ENCODE measurements around the gene DENND2A. TPM values are rescaled to one million over a fixed set of nuclear protein-coding genes. Genes with fewer than 3 reads are reported as not detected.

DENND2A gene, protein sequence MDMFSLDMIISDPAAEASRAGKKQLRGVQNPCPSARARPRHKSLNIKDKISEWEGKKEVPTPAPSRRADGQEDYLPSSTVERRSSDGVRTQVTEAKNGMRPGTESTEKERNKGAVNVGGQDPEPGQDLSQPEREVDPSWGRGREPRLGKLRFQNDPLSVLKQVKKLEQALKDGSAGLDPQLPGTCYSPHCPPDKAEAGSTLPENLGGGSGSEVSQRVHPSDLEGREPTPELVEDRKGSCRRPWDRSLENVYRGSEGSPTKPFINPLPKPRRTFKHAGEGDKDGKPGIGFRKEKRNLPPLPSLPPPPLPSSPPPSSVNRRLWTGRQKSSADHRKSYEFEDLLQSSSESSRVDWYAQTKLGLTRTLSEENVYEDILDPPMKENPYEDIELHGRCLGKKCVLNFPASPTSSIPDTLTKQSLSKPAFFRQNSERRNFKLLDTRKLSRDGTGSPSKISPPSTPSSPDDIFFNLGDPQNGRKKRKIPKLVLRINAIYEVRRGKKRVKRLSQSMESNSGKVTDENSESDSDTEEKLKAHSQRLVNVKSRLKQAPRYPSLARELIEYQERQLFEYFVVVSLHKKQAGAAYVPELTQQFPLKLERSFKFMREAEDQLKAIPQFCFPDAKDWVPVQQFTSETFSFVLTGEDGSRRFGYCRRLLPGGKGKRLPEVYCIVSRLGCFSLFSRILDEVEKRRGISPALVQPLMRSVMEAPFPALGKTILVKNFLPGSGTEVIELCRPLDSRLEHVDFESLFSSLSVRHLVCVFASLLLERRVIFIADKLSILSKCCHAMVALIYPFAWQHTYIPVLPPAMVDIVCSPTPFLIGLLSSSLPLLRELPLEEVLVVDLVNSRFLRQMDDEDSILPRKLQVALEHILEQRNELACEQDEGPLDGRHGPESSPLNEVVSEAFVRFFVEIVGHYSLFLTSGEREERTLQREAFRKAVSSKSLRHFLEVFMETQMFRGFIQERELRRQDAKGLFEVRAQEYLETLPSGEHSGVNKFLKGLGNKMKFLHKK
- total RNA-seq (not detected), polyA plus RNA-seq (not detected)

DNA sequence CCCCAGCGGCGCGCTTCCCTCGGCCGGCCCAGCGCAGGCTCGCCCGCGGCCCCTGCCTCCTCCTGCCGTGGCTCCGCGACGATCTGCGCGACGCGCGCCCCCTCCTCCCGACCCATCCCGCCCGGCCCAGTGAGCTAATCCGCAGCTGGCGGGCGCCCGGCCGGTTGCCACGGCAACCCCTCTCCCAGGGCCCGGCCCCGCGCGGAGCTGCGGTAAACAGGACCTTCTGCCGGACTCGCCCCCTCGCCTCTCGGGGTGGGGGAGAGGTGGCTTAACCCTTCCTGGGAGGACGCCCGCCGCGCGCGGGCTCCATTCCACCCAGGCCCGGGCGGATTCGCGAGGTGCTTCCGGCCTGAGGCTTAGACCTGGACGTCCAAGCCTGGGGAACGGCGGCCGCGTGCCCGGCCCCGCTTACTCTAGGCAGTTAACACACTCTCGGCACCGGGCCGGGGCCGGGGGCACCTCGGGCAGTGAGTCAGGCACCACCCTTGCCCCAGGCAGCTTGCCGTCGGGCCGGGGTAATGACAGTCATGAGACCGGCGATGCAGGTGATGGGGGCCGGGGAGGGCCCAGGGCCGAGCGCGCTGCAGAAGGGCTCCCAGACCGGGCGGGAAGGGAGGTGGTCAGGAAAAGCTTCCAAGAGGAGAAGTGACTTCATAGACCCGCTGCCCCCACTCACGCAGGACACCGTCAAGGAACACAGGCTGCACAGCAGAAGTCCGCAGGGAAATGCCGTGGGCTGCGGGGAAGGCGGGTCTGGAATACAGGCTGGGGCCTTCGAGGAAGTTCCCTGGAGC, at the start of gene DENND2A:
Gene DENND2A (minus strand): TSS at position 87 of the 797 bp plus-strand sequence. CDS start 38,416 bp downstream, outside the sequence.
- CTCF ChIA-PET, result interaction anchor here (1.9 kb wide), 1 partner anchor 8 kb away, joined by 4 read pairs; no protein-coding TSS in a partner anchor
- Mint-ChIP-seq H3K9me3 (no peaks in the 10 kb centered on the region), H3K27ac (peak within 1 kb of the TSS in 2 of 8 donors; percentile 11 to 70), H3K4me3 (peak within 1 kb of the TSS; percentile 43 to 88 (median 84)), H3K36me3 (peaks cover 0 to 3% (median 0%) of the 10 kb centered on the region in 3 donors), H3K4me1 (peaks cover 10 to 22% (median 15%) of the 10 kb centered on the region in 3 donors), H3K27me3 (peaks cover 61 to 63% of the 10 kb centered on the region in 2 donors)
- no peak within 1 kb of the TSS for H3K4me3 ChIP-seq (ENCODE audit: low read length)
- no peaks in the 10 kb centered on the region for H3K36me3 ChIP-seq (ENCODE audit: insufficient read depth, low read length)
- peaks cover 8% of the 10 kb centered on the region for H3K4me1 ChIP-seq (ENCODE audit: insufficient read depth, low read length)
- peaks cover 41% of the 10 kb centered on the region for H3K27me3 ChIP-seq (ENCODE audit: insufficient read depth, low read length, poor library complexity, severe bottlenecking)
- POLR2A ChIA-PET, result no interaction called here
- H3K27ac ChIP-seq (ENCODE audit: low read depth, low read length), result no peak within 1 kb of the TSS
- DNase-seq, result no peak
- no peaks in the 10 kb centered on the region for H3K9me3 ChIP-seq (ENCODE audit: low read length)

DNA sequence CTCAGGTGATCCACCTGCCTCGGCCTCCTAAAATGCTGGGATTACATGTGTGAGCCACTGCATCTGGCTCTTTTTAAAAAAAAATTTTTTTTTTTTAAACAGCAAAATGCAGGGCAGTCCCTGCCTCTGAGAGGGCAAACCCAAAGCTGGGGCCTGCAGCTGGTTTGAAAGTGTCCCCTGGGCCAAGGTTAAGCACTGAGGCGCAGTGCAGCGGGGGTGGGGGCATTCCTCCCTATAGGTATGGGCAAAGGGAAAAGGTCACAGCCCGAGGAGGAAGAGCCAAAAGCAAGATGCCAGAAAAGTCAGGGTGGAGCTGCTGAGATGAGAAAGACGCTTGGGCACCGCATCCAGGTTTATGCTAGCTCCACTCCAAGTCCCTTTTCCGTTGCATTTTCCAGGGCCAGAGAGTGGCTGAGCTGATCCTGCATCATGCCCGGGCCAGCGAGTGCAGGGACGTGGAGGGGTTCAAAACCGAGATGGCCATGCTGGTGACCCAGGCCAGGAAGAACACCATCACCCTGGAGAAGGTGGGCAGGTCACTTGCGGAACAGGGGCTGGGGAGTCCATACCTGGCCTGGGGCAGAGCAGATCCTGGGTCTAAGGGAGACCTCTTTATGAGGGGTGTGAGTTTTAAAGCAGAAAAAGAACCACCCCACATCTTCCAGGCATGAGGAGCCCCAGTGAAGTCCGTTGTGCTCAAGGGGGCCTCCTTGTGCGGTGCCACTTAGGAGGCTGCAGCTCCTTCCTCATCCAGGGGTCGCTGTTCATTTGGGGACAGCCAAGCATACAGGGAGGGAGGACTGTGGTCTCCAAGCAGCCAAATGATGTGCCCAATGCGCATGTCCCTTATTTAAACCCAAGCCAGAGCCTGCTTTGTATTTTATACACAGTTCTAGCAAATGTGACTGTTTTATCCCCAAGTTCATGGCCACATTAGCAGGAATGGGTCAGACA, 48.9 kb upstream of the DENND2A start:
- ChIA-PET CTCF (no interaction called here), POLR2A (no interaction called here)
- no peaks in the 10 kb centered on the region for H3K4me1 Mint-ChIP-seq
- Histone ChIP-seq H3K4me1 (ENCODE audit: insufficient read depth, low read length) (no peaks in the 10 kb centered on the region), H3K27ac (ENCODE audit: low read depth, low read length) (no peak overlapping the region), H3K4me3 (ENCODE audit: low read length) (no peak overlapping the region), H3K36me3 (ENCODE audit: insufficient read depth, low read length) (no peaks in the 10 kb centered on the region), H3K9me3 (ENCODE audit: low read length) (no peaks in the 10 kb centered on the region), H3K27me3 (ENCODE audit: insufficient read depth, low read length, poor library complexity, severe bottlenecking) (no peaks in the 10 kb centered on the region)
- peaks cover 0 to 2% (median 0%) of the 10 kb centered on the region in 5 donors for H3K9me3 Mint-ChIP-seq
- H3K27ac Mint-ChIP-seq, result no peak overlapping the region
- peaks cover 0 to 61% (median 10%) of the 10 kb centered on the region in 3 donors for H3K36me3 Mint-ChIP-seq
- no peaks in the 10 kb centered on the region for H3K27me3 Mint-ChIP-seq
- no peak overlapping the region for H3K4me3 Mint-ChIP-seq
- no peak for DNase-seq

DNA sequence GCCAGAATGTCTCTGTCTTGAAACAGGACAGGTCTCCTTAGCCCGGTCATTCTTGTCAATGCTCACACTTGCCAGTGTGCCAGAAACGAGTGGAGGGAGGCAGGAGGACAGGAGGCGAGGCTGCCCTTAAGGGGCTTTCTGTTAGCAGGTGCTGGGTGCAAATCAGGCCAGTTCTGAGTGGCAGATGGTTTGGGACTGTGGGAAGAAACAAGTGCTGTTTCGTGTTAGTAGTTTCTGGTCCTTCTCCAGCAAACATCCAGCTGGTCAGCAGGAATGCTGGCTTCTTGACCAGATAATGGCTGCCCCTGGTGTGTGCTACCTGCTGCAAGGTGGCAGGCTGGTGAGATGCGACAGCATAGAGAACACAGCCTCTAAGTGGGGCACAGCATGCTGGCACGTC, 47.7 kb upstream of the DENND2A start:
- DNase-seq, result no peak
- Histone ChIP-seq H3K4me1 (ENCODE audit: insufficient read depth, low read length) (no peaks in the 10 kb centered on the region), H3K4me3 (ENCODE audit: low read length) (no peak overlapping the region), H3K9me3 (ENCODE audit: low read length) (no peaks in the 10 kb centered on the region), H3K27ac (ENCODE audit: low read depth, low read length) (no peak overlapping the region), H3K27me3 (ENCODE audit: insufficient read depth, low read length, poor library complexity, severe bottlenecking) (no peaks in the 10 kb centered on the region), H3K36me3 (ENCODE audit: insufficient read depth, low read length) (no peaks in the 10 kb centered on the region)
- ChIA-PET POLR2A (no interaction called here), CTCF (no interaction called here)
- Mint-ChIP-seq H3K4me1 (no peaks in the 10 kb centered on the region), H3K9me3 (peaks cover 0 to 2% (median 0%) of the 10 kb centered on the region in 5 donors), H3K27me3 (no peaks in the 10 kb centered on the region), H3K36me3 (peaks cover 0 to 69% (median 17%) of the 10 kb centered on the region in 3 donors), H3K27ac (peak overlapping the region in 2 of 8 donors; percentile 4 to 46), H3K4me3 (no peak overlapping the region)

DNA sequence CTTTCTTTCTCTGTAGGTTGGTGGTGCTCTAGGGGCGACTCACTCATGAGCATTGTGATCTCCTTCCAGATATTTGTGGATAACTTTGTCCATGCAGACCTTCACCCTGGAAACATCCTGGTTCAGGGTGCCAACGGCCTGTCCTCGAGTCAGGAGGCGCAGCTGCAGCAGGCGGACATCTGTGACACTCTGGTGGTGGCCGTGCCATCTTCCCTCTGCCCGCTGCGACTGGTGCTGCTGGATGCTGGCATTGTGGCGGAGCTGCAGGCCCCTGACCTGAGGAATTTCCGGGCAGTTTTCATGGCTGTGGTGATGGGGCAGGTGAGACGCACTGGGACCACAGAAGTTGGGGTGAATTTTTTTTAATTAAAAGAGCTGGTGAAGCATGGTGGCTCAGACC, 46.3 kb upstream of the DENND2A start:
- ChIA-PET POLR2A (interaction anchor here (1.2 kb wide), 1 partner anchor 14 kb away, joined by 3 read pairs; the partner anchor contains the start of gene ADCK2), CTCF (interaction anchor here (1.2 kb wide), 1 partner anchor 12 kb away, joined by 4 read pairs; no protein-coding TSS in a partner anchor)
- peaks cover 4 to 65% (median 15%) of the 10 kb centered on the region in 3 donors for H3K36me3 Mint-ChIP-seq
- H3K27ac Mint-ChIP-seq, result peak overlapping the region in 1 of 8 donors; percentile 61
- no peaks in the 10 kb centered on the region for H3K27me3 Mint-ChIP-seq
- no peaks in the 10 kb centered on the region for H3K9me3 ChIP-seq (ENCODE audit: low read length)
- no peaks in the 10 kb centered on the region for H3K4me1 Mint-ChIP-seq
- H3K9me3 Mint-ChIP-seq, result peaks cover 0 to 2% (median 0%) of the 10 kb centered on the region in 5 donors
- H3K27me3 ChIP-seq (ENCODE audit: insufficient read depth, low read length, poor library complexity, severe bottlenecking), result no peaks in the 10 kb centered on the region
- H3K4me3 Mint-ChIP-seq, result no peak overlapping the region
- no peak overlapping the region for H3K4me3 ChIP-seq (ENCODE audit: low read length)
- H3K4me1 ChIP-seq (ENCODE audit: insufficient read depth, low read length), result no peaks in the 10 kb centered on the region
- no peaks in the 10 kb centered on the region for H3K36me3 ChIP-seq (ENCODE audit: insufficient read depth, low read length)
- no peak for DNase-seq
- H3K27ac ChIP-seq (ENCODE audit: low read depth, low read length), result no peak overlapping the region

DNA sequence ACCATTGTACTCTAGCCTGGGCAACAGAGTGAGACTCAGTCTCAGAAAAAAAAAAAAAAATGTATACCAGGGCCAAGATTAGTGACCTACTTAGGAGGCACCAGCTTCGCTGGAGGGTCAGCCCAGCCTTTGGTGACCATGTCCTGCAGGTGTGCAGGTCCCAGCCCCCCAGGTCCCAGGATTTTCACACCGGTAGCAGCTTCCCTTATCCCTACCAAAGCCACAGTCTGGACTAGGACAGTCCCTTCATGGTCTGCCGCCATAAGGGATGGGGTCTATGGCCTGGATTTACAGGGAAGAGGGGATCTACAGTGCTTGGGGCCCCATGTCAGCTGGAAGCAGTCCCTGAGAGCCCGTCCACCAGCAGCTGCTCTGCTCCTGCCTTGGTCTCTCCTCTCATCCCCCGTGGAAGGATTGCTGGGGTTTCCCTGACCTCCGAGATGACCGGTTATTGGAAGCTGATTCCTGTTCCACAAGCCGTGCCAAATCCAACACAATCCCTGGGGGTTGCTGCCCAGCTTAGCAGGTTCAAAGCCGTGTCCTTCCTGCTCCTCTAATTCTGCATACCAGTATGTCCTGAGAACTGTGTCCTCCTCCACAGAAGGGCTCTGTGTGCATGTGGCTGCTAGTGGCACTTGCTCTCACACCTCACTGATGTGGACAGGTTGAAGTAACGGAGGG, 44.9 kb upstream of the DENND2A start:
- ChIA-PET POLR2A (no interaction called here), CTCF (interaction anchor here (1.2 kb wide), 1 partner anchor 126 kb away, joined by 3 read pairs; no protein-coding TSS in a partner anchor)
- Mint-ChIP-seq H3K27ac (peak overlapping the region in 1 of 8 donors; percentile 28), H3K36me3 (peaks cover 4 to 64% (median 17%) of the 10 kb centered on the region in 3 donors), H3K4me1 (no peaks in the 10 kb centered on the region), H3K4me3 (no peak overlapping the region), H3K27me3 (no peaks in the 10 kb centered on the region), H3K9me3 (peaks cover 0 to 2% (median 0%) of the 10 kb centered on the region in 5 donors)
- no peaks in the 10 kb centered on the region for H3K27me3 ChIP-seq (ENCODE audit: insufficient read depth, low read length, poor library complexity, severe bottlenecking)
- H3K9me3 ChIP-seq (ENCODE audit: low read length), result no peaks in the 10 kb centered on the region
- H3K36me3 ChIP-seq (ENCODE audit: insufficient read depth, low read length), result no peaks in the 10 kb centered on the region
- DNase-seq, result no peak
- H3K4me3 ChIP-seq (ENCODE audit: low read length), result no peak overlapping the region
- no peak overlapping the region for H3K27ac ChIP-seq (ENCODE audit: low read depth, low read length)
- H3K4me1 ChIP-seq (ENCODE audit: insufficient read depth, low read length), result no peaks in the 10 kb centered on the region

DNA sequence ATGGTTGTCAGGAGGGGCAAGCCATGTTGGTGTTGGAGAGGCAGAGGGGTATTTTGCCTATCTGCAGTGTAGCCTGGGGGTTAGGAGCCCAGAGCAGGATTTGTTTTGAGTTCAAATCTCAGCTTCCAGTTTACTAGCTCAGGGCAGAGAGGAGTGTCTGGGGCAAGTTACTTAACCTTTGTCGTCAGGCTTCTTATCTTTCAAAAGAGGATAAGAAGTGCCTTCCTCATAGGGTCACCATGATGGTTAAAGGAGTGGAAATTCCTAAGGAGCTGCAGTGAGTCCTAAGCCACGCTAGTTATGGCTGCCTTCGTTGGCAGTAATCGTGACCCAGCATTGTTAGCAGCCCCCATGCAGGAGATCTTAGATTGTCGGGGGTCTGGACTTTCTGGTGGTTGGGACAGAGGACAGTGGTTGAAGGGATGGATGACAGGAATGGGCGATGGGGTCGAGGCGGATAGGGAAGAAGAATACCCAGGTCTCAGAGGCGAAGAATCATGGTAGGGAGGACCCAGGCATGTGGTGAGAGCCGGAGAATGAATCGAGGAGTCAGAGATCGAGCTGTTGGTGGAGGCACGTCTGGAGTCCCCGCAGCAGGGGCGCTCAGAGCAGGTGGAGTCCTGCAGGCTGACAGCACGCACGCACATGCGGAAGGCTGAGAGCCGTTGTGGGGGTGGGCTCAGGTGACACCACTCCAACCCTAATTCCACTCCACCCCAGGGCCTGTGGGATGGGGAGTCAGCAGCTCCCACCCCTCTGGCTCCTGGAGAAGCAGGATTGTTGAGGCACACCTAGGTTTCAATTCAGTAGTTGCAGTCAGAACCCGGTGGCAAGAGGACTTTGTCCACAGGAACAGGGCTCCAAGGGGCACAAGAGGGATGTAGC, 43.7 kb upstream of the DENND2A start:
- no peaks in the 10 kb centered on the region for H3K4me1 ChIP-seq (ENCODE audit: insufficient read depth, low read length)
- Mint-ChIP-seq H3K9me3 (peaks cover 0 to 2% (median 0%) of the 10 kb centered on the region in 5 donors), H3K4me3 (no peak overlapping the region), H3K4me1 (no peaks in the 10 kb centered on the region), H3K27me3 (no peaks in the 10 kb centered on the region), H3K36me3 (peaks cover 4 to 65% (median 18%) of the 10 kb centered on the region in 3 donors), H3K27ac (peak overlapping the region in 2 of 8 donors; percentile 23 to 70)
- H3K27me3 ChIP-seq (ENCODE audit: insufficient read depth, low read length, poor library complexity, severe bottlenecking), result no peaks in the 10 kb centered on the region
- ChIA-PET CTCF (interaction anchor here (1.2 kb wide), 1 partner anchor 127 kb away, joined by 3 read pairs; no protein-coding TSS in a partner anchor), POLR2A (no interaction called here)
- no peak overlapping the region for H3K27ac ChIP-seq (ENCODE audit: low read depth, low read length)
- H3K4me3 ChIP-seq (ENCODE audit: low read length), result no peak overlapping the region
- H3K36me3 ChIP-seq (ENCODE audit: insufficient read depth, low read length), result peaks cover under 1% of the 10 kb centered on the region
- no peaks in the 10 kb centered on the region for H3K9me3 ChIP-seq (ENCODE audit: low read length)
- DNase-seq, result no peak

Measured in CD8-positive, alpha-beta memory T cell (primary cell).